Immature natural killer cell (primary cell): ENCODE data around the gene CSTPP1. TPM values are rescaled to one million over a fixed set of nuclear protein-coding genes. Genes with fewer than 3 reads are reported as not detected.

Experiments used
- DNase-seq, 3 donors: peaks; one replicate each; pipeline ENCODE4 v3.0.0; 2022; ENCODE audit warnings: mixed read lengths in 1 of 3
- H3K27ac Mint-ChIP-seq, 6 donors: one replicate each; pipeline ENCODE4 v1.8.0; 2020; ENCODE audit warnings: mixed read lengths in 6 of 6, mild to moderate bottlenecking in 5 of 6, inconsistent platforms in 4 of 6, moderate library complexity in 3 of 6
- H3K27me3 Mint-ChIP-seq, 3 donors: one replicate each; pipeline ENCODE4 v1.8.0; 2020 to 2021; ENCODE audit warnings: low read depth in 3 of 3, mild to moderate bottlenecking in 3 of 3, mixed read lengths in 3 of 3, moderate library complexity in 3 of 3, inconsistent platforms in 1 of 3
- H3K36me3 Mint-ChIP-seq, 3 donors: one replicate each; pipeline ENCODE4 v1.8.0; 2020; ENCODE audit warnings: mixed read lengths in 3 of 3, inconsistent platforms in 2 of 3, mild to moderate bottlenecking in 2 of 3
- H3K4me1 Mint-ChIP-seq, 2 donors: one replicate each; pipeline ENCODE4 v1.8.0; 2020; ENCODE audit warnings: inconsistent platforms in 2 of 2, mild to moderate bottlenecking in 2 of 2, mixed read lengths in 2 of 2, moderate library complexity in 1 of 2
- H3K4me3 Mint-ChIP-seq, 5 donors: one replicate each; pipeline ENCODE4 v1.8.0; 2020; ENCODE audit warnings: mild to moderate bottlenecking in 5 of 5, mixed read lengths in 5 of 5, inconsistent platforms in 3 of 5, moderate library complexity in 3 of 5
- H3K9me3 Mint-ChIP-seq, 6 donors: one replicate each; pipeline ENCODE4 v1.8.0; 2020; ENCODE audit warnings: mild to moderate bottlenecking in 6 of 6, mixed read lengths in 6 of 6, inconsistent platforms in 4 of 6, moderate library complexity in 3 of 6
- polyA plus RNA-seq, 3 donors: library from polyadenylated mRNA; unstranded; fragments of 300-500 nt; fragmentation: Illumina TruSeq; gene quantifications; one replicate each; pipeline ENCODE4 v1.2.3, GENCODE V29; 2021

CSTPP1 gene
- polyA plus RNA-seq, 3 donors from 2014 or later, result 13.2 to 24.1 (median 22.0) TPM

GRCh38 chr11:47171061-47171838 lies 234.7 kb downstream of the CSTPP1 start:
- Mint-ChIP-seq H3K4me3 (no peak overlapping the region), H3K4me1 (peaks cover 29 to 53% of the 10 kb centered on the region in 2 donors), H3K27ac (no peak overlapping the region), H3K9me3 (no peaks in the 10 kb centered on the region), H3K36me3 (peaks cover 3 to 18% (median 4%) of the 10 kb centered on the region in 3 donors), H3K27me3 (peaks cover 2 to 8% (median 3%) of the 10 kb centered on the region in 3 donors)
- no peak for DNase-seq

GRCh38 chr11:47171856-47172255 lies 235.3 kb downstream of the CSTPP1 start:
- Mint-ChIP-seq H3K4me1 (peaks cover 35 to 54% of the 10 kb centered on the region in 2 donors), H3K9me3 (no peaks in the 10 kb centered on the region), H3K36me3 (peaks cover 3 to 11% (median 4%) of the 10 kb centered on the region in 3 donors), H3K4me3 (no peak overlapping the region), H3K27me3 (peaks cover 3 to 12% (median 7%) of the 10 kb centered on the region in 3 donors), H3K27ac (peak overlapping the region in 1 of 6 donors; percentile 23)
- DNase-seq, result no peak

GRCh38 chr11:47172740-47173336 lies 236.3 kb downstream of the CSTPP1 start:
- no peak for DNase-seq
- Mint-ChIP-seq H3K27me3 (peaks cover 8 to 19% (median 14%) of the 10 kb centered on the region in 3 donors), H3K27ac (peak overlapping the region in 2 of 6 donors; percentile 49 to 57), H3K9me3 (no peaks in the 10 kb centered on the region), H3K36me3 (peaks cover 3 to 4% (median 4%) of the 10 kb centered on the region in 3 donors), H3K4me3 (no peak overlapping the region), H3K4me1 (peaks cover 43 to 63% of the 10 kb centered on the region in 2 donors)

GRCh38 chr11:47175746-47176327 lies 239.3 kb downstream of the CSTPP1 start:
- Mint-ChIP-seq H3K27ac (peak overlapping the region; percentile 95 to 99 (median 98)), H3K9me3 (no peaks in the 10 kb centered on the region), H3K27me3 (peaks cover 8 to 25% (median 14%) of the 10 kb centered on the region in 3 donors), H3K4me3 (peak overlapping the region; percentile 94 to 100 (median 98)), H3K4me1 (peaks cover 45 to 61% of the 10 kb centered on the region in 2 donors), H3K36me3 (peaks cover 0 to 3% (median 2%) of the 10 kb centered on the region in 3 donors)
- DNase-seq, result no peak

- Mint-ChIP-seq H3K4me3 (peak within 1 kb of the TSS; percentile 94 to 100 (median 98)), H3K36me3 (peaks cover 0 to 3% (median 0%) of the 10 kb centered on the region in 3 donors), H3K27ac (peak within 1 kb of the TSS; percentile 96 to 100 (median 99)), H3K9me3 (no peaks in the 10 kb centered on the region), H3K27me3 (peaks cover 8 to 25% (median 16%) of the 10 kb centered on the region in 3 donors), H3K4me1 (peaks cover 44 to 54% of the 10 kb centered on the region in 2 donors)
- peak; percentile 96 to 97 (median 96) for DNase-seq
Observed at GRCh38 chr11:47176328-47177228, 240.0 kb downstream of the CSTPP1 start, which contains the start of gene ARFGAP2. ARFGAP2 (minus strand) TSS chr11:47176879; CDS start chr11:47176853, 26 bp downstream.

- H3K27ac Mint-ChIP-seq, result peak overlapping the region; percentile 96 to 100 (median 99)
Observed at GRCh38 chr11:47177229-47177845, 240.8 kb downstream of the CSTPP1 start.

GRCh38 chr11:47177846-47178245 lies 241.3 kb downstream of the CSTPP1 start:
- Mint-ChIP-seq H3K27me3 (peaks cover 8 to 25% (median 16%) of the 10 kb centered on the region in 3 donors), H3K4me3 (peak overlapping the region; percentile 94 to 100 (median 98)), H3K4me1 (peaks cover 40 to 41% of the 10 kb centered on the region in 2 donors), H3K36me3 (peaks cover 0 to 3% (median 0%) of the 10 kb centered on the region in 3 donors), H3K27ac (peak overlapping the region; percentile 96 to 100 (median 99)), H3K9me3 (no peaks in the 10 kb centered on the region)
- no peak for DNase-seq

More at GRCh38 chr11:47177229-47177845, 240.8 kb downstream of the CSTPP1 start:
- H3K9me3 Mint-ChIP-seq, result no peaks in the 10 kb centered on the region
- peaks cover 43 to 46% of the 10 kb centered on the region in 2 donors for H3K4me1 Mint-ChIP-seq
- H3K27me3 Mint-ChIP-seq, result peaks cover 8 to 25% (median 16%) of the 10 kb centered on the region in 3 donors
- peaks cover 0 to 3% (median 0%) of the 10 kb centered on the region in 3 donors for H3K36me3 Mint-ChIP-seq
- H3K4me3 Mint-ChIP-seq, result peak overlapping the region; percentile 94 to 100 (median 98)
- peak; percentile 77 to 85 (median 81) for DNase-seq

- H3K36me3 Mint-ChIP-seq, result peaks cover 0 to 3% (median 0%) of the 10 kb centered on the region in 3 donors
- no peak for DNase-seq
- no peaks in the 10 kb centered on the region for H3K9me3 Mint-ChIP-seq
- peaks cover 36 to 37% of the 10 kb centered on the region in 2 donors for H3K4me1 Mint-ChIP-seq
- no peak overlapping the region for H3K4me3 Mint-ChIP-seq
- H3K27ac Mint-ChIP-seq, result peak overlapping the region in 2 of 6 donors; percentile 53 to 98
- H3K27me3 Mint-ChIP-seq, result peaks cover 8 to 25% (median 16%) of the 10 kb centered on the region in 3 donors
Observed at GRCh38 chr11:47178316-47178715, 241.8 kb downstream of the CSTPP1 start.

- no peak overlapping the region for H3K4me3 Mint-ChIP-seq
- no peaks in the 10 kb centered on the region for H3K36me3 Mint-ChIP-seq
Observed at GRCh38 chr11:47178737-47179654, 242.4 kb downstream of the CSTPP1 start.

GRCh38 chr11:47179655-47179991 lies 243.1 kb downstream of the CSTPP1 start:
- DNase-seq, result peak in 1 of 3 donors; percentile 23
- H3K4me3 Mint-ChIP-seq, result no peak overlapping the region
- peaks cover 5 to 30% (median 16%) of the 10 kb centered on the region in 3 donors for H3K27me3 Mint-ChIP-seq

More at GRCh38 chr11:47178737-47179654, 242.4 kb downstream of the CSTPP1 start:
- Mint-ChIP-seq H3K27me3 (peaks cover 5 to 25% (median 16%) of the 10 kb centered on the region in 3 donors), H3K27ac (peak overlapping the region in 4 of 6 donors; percentile 33 to 98 (median 58)), H3K9me3 (no peaks in the 10 kb centered on the region), H3K4me1 (peaks cover 30 to 32% of the 10 kb centered on the region in 2 donors)
- DNase-seq, result no peak

GRCh38 chr11:47180006-47180787 lies 243.6 kb downstream of the CSTPP1 start:
- H3K9me3 Mint-ChIP-seq, result no peaks in the 10 kb centered on the region
- no peak overlapping the region for H3K27ac Mint-ChIP-seq
- peaks cover 5 to 33% (median 14%) of the 10 kb centered on the region in 3 donors for H3K27me3 Mint-ChIP-seq

More at GRCh38 chr11:47179655-47179991, 243.1 kb downstream of the CSTPP1 start:
- H3K9me3 Mint-ChIP-seq, result no peaks in the 10 kb centered on the region
- peaks cover 28 to 32% of the 10 kb centered on the region in 2 donors for H3K4me1 Mint-ChIP-seq
- peak overlapping the region in 2 of 6 donors; percentile 33 to 58 for H3K27ac Mint-ChIP-seq
- no peaks in the 10 kb centered on the region for H3K36me3 Mint-ChIP-seq

More at GRCh38 chr11:47180006-47180787, 243.6 kb downstream of the CSTPP1 start:
- DNase-seq, result no peak
- Mint-ChIP-seq H3K4me3 (no peak overlapping the region), H3K36me3 (no peaks in the 10 kb centered on the region), H3K4me1 (peaks cover 22 to 28% of the 10 kb centered on the region in 2 donors)
